ENCODE results near the gene TNFSF12. TPM values are rescaled to one million over a fixed set of nuclear protein-coding genes. Genes with fewer than 3 reads are reported as not detected.

TNFSF12 gene
- total RNA-seq, 1 experiment from 2014 or later, result not detected

GRCh38 chr17:7606280-7606679, 57.4 kb downstream of the TNFSF12 start:
- Histone ChIP-seq H3K4me1 (no peaks in the 10 kb centered on the region), H3K36me3 (ENCODE audit: control insufficient read depth, insufficient read depth, low read length) (no peaks in the 10 kb centered on the region), H3K27me3 (replicated peaks; ENCODE audit: control insufficient read depth, insufficient read depth, low read length) (no peaks in the 10 kb centered on the region), H3K4me3 (ENCODE audit: low read depth, low read length) (no peak overlapping the region), H3K9me3 (no peaks in the 10 kb centered on the region)
- Mint-ChIP-seq H3K4me3 (ENCODE audit: unreplicated experiment) (no peak overlapping the region), H3K27me3 (ENCODE audit: insufficient read depth, unreplicated experiment) (no peaks in the 10 kb centered on the region), H3K27ac (ENCODE audit: unreplicated experiment) (no peak overlapping the region), H3K9me3 (ENCODE audit: unreplicated experiment) (no peaks in the 10 kb centered on the region), H3K36me3 (ENCODE audit: insufficient read depth, unreplicated experiment) (peaks cover 64% of the 10 kb centered on the region), H3K4me1 (ENCODE audit: low read depth, unreplicated experiment) (no peaks in the 10 kb centered on the region)
- BruUV-seq (replicated peaks), result no TSS peak
- ChIA-PET CTCF (no interaction called here), POLR2A (no interaction called here)
- no peak for TF ChIP-seq CTCF (IDR thresholded peaks at IDR 0.05; ENCODE audit: insufficient read depth in 1 of 2, low read depth in 1 of 2, low read length in 1 of 2, severe bottlenecking in 1 of 2, unreplicated experiment in 1 of 2)
- no peak for DNase-seq
- intact Hi-C loops (cut with micrococcal nuclease; ENCODE audit: unreplicated experiment), result no loop called here

Other genes starting within 250 kb of the TNFSF12 start
- 345 and 388 TPM in 2 replicates for gene EIF5A, start 241.4 kb upstream of the TNFSF12 start, total RNA-seq (2022)
- gene GPS2, start 233.7 kb upstream of the TNFSF12 start, total RNA-seq (2022), result 36.0 and 39.2 TPM in 2 replicates
- gene NEURL4, start 219.7 kb upstream of the TNFSF12 start, total RNA-seq (2022), result 29.5 and 31.1 TPM in 2 replicates
- 1.6 TPM in 1 of 2 replicates, not detected in the other for gene ACAP1, start 212.5 kb upstream of the TNFSF12 start, total RNA-seq (2022)
- gene KCTD11, start 196.9 kb upstream of the TNFSF12 start, total RNA-seq (2022), result 5.1 and 5.4 TPM in 2 replicates
- not detected in 2 replicates for gene TMEM95, start 193.9 kb upstream of the TNFSF12 start, total RNA-seq (2022)
- gene TNK1, start 168.0 kb upstream of the TNFSF12 start, total RNA-seq (2022), result 6.1 and 6.4 TPM in 2 replicates
- 12.7 and 14.5 TPM in 2 replicates for gene PLSCR3, start 154.5 kb upstream of the TNFSF12 start, total RNA-seq (2022)
- gene TMEM256, start 145.0 kb upstream of the TNFSF12 start, total RNA-seq (2022), result 40.2 and 41.3 TPM in 2 replicates
- 12.6 and 16.1 TPM in 2 replicates for gene NLGN2, start 141.2 kb upstream of the TNFSF12 start, total RNA-seq (2022)
- gene SPEM1, start 128.7 kb upstream of the TNFSF12 start, total RNA-seq (2022), result 0.52 TPM in 1 of 2 replicates, not detected in the other
- not detected in 2 replicates for gene SPEM2, start 123.4 kb upstream of the TNFSF12 start, total RNA-seq (2022)
- gene SPEM3, start 120.2 kb upstream of the TNFSF12 start, total RNA-seq (2022), result not detected in 2 replicates
- gene TMEM102, start 113.6 kb upstream of the TNFSF12 start, total RNA-seq (2022), result 2.9 and 3.7 TPM in 2 replicates
- gene FGF11, start 109.5 kb upstream of the TNFSF12 start, total RNA-seq (2022), result 0.91 and 1.3 TPM in 2 replicates
- gene CHRNB1, start 104.0 kb upstream of the TNFSF12 start, total RNA-seq (2022), result 1.7 and 2.6 TPM in 2 replicates
- gene ZBTB4, start 69.4 kb upstream of the TNFSF12 start, total RNA-seq (2022), result 15.5 and 16.5 TPM in 2 replicates
- not detected in 2 replicates for gene SLC35G6, start 67.6 kb upstream of the TNFSF12 start, total RNA-seq (2022)
- 69.8 and 72.1 TPM in 2 replicates for gene POLR2A, start 64.7 kb upstream of the TNFSF12 start, total RNA-seq (2022)
- gene TNFSF13, start 9.7 kb downstream of the TNFSF12 start, total RNA-seq (2022), result 0.20 TPM in 1 of 2 replicates, not detected in the other
- 29.2 and 30.2 TPM in 2 replicates for gene SENP3, start 12.9 kb downstream of the TNFSF12 start, total RNA-seq (2022)
- gene CD68, start 30.6 kb downstream of the TNFSF12 start, total RNA-seq (2022), result 1.1 and 1.6 TPM in 2 replicates
- 44.2 and 49.7 TPM in 2 replicates for gene MPDU1, start 34.8 kb downstream of the TNFSF12 start, total RNA-seq (2022)
- 0.53 TPM in 1 of 2 replicates, not detected in the other for gene SOX15, start 41.0 kb downstream of the TNFSF12 start, total RNA-seq (2022)
- gene FXR2, start 65.8 kb downstream of the TNFSF12 start, total RNA-seq (2022), result 20.5 and 25.3 TPM in 2 replicates
- 33.0 TPM in 2 replicates for gene SAT2, start 78.8 kb downstream of the TNFSF12 start, total RNA-seq (2022)
- gene SHBG, start 81.1 kb downstream of the TNFSF12 start, total RNA-seq (2022), result 0.93 and 1.2 TPM in 2 replicates
- gene ATP1B2, start 101.9 kb downstream of the TNFSF12 start, total RNA-seq (2022), result 0.11 and 0.14 TPM in 2 replicates
- gene TP53, start 138.4 kb downstream of the TNFSF12 start, total RNA-seq (2022), result 9.2 and 11.1 TPM in 2 replicates
- gene WRAP53, start 139.4 kb downstream of the TNFSF12 start, total RNA-seq (2022), result 13.6 and 15.2 TPM in 2 replicates
- gene EFNB3, start 156.1 kb downstream of the TNFSF12 start, total RNA-seq (2022), result 4.1 and 5.1 TPM in 2 replicates
- 1.9 and 2.8 TPM in 2 replicates for gene DNAH2, start 168.7 kb downstream of the TNFSF12 start, total RNA-seq (2022)

All from Caco-2 (cell line).